A673 (cell line): Measurements from ENCODE around the gene SHLD1.

Experiments used
- CTCF ChIP-seq: fragments of 300-800, 200-600 bp; sonication (generic); conservative IDR thresholded peaks from 2 replicates; pipeline ENCODE4 v1.5.1; 2017; ENCODE audit warnings: low read depth, mild to moderate bottlenecking, antibody characterized with exemption, low read length, moderate library complexity, mixed read lengths
- EZH2 ChIP-seq: fragments of 200-600 bp; sonication (generic); IDR thresholded peaks from 2 replicates; pipeline ENCODE4 v1.6.1; 2017; ENCODE audit warnings: borderline replicate concordance, low read depth, mild to moderate bottlenecking, mixed read lengths, antibody characterized with exemption, low read length; ENCODE audit not compliant: poor library complexity, severe bottlenecking

- TF ChIP-seq CTCF: no peak
- TF ChIP-seq EZH2: no peak
Measured at GRCh38 chr20:5884465-5885335, 134.5 kb downstream of the SHLD1 start.
